HG03039 (cell line): ENCODE data around the gene NRXN2.
"Not testable (repeated sequence)": the region's sequence is repeated elsewhere in the genome, so short reads cannot be mapped to it uniquely, and the experiment has no call there.

Experiments
- ATAC-seq: cut with Tn5 transposase; IDR thresholded peaks from one replicate; pipeline ENCODE4 v1.9.1; 2021; ENCODE audit warnings: mild to moderate bottlenecking, moderate library complexity; ENCODE audit not compliant: unreplicated experiment

The NRXN2 gene

GRCh38 chr11:64608636-64609035 lies 114.4 kb downstream of the NRXN2 start:
- ATAC-seq = no peak

GRCh38 chr11:64608046-64608445 lies 115.0 kb downstream of the NRXN2 start:
- no peak for ATAC-seq

DNA sequence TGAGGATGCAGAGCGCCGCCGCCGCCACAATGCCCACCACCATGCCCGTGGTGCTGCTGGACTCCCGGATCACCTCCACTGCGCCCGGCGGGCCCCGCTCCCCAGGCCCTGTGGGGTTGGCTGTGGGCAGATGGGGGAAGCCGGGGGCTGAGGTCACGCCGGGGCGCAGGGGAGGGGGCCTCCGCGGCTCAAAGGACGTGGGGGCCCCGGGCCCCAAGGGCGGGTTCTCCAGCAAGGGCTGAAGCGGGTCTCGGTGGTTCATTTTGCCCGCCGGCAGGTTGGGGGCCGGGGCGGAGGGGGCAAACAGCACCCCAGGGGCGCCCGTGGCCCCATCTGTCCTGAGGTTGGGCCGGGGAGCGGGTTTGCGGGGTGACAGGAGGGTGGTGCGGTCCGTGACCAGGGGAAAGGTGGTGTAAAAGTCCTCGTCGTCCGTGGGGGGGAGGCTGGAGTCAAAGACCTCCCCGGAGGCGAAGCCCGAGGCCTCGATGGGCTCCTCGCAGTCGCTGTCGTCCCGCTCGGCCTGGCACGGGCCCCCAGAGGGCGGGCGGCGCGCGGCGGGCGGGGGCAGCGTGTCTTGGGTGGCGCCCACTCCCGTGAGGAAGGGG lies 115.5 kb downstream of the NRXN2 start:
- ATAC-seq = no peak

DNA sequence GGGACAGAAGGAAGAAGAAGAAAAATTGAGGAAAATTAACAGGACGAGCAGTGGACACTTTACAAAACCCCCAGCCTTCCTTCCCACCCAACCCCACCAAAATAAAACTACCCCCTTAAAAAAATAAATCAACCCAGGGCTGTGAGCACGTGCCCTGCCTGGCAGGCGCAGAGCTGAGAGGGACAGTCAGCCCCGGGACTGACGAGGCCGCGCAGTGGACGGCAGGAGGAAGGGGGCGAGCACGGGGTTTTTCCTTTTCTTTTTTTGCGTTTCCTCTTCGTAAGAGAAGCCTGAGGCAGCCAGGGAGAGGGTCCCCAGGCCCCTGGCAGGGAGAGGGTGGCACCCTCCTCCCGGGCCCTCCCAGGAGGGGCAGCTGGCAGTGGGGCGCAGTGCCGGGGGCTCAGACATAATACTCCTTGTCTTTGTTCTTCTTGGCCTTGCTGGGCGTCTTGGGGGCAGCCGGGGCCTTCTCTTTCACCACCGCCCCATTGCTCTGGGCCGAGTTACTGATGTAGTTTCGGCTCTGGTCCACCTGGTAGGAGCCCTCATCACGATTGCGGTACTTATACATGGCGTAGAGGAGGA lies 116.1 kb downstream of the NRXN2 start:
- no peak for ATAC-seq

GRCh38 chr11:64605656-64606585 lies 117.1 kb downstream of the NRXN2 start:
- ATAC-seq = no peak

GRCh38 chr11:64605244-64605560 lies 117.8 kb downstream of the NRXN2 start:
- ATAC-seq = no peak

GRCh38 chr11:64604458-64605243 lies 118.3 kb downstream of the NRXN2 start:
- ATAC-seq = no peak

GRCh38 chr11:64603411-64604110 lies 119.4 kb downstream of the NRXN2 start:
- ATAC-seq = no peak

DNA sequence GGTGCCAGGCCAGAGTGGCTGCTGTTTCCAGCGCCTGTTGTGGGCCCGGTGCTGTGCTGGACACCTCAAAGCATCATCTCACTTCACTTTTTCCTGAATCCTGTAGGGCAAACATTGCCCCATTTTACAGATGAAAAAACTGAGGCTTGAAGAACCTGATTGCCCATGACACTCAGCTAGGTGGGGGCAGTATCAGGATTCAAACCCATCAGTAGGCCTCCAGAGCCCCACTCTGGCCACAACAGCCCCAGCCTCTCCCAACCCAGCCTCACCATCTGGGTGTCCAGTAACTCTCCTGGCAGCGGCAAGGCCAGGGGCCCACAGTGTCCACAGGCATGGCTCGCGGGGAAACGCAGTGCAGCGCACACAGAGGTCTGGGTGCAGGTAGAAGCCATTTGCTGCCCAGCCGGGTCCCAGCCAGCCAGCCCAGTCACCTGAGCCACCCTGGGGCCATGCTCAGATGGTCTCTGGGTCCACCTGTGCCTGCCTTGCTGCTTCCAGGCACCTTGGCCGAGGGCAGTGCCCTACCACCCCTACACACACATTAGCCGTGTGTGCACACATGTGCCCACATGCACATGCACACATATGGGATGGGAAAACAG lies 120.4 kb downstream of the NRXN2 start:
- no peak for ATAC-seq

GRCh38 chr11:64601605-64602465 lies 121.2 kb downstream of the NRXN2 start:
- no peak for ATAC-seq

GRCh38 chr11:64600281-64600992 lies 122.6 kb downstream of the NRXN2 start:
- ATAC-seq = no peak

- no peak for ATAC-seq
These were observed 123.2 kb downstream of the NRXN2 start for GRCh38 chr11:64599698-64600211.

DNA sequence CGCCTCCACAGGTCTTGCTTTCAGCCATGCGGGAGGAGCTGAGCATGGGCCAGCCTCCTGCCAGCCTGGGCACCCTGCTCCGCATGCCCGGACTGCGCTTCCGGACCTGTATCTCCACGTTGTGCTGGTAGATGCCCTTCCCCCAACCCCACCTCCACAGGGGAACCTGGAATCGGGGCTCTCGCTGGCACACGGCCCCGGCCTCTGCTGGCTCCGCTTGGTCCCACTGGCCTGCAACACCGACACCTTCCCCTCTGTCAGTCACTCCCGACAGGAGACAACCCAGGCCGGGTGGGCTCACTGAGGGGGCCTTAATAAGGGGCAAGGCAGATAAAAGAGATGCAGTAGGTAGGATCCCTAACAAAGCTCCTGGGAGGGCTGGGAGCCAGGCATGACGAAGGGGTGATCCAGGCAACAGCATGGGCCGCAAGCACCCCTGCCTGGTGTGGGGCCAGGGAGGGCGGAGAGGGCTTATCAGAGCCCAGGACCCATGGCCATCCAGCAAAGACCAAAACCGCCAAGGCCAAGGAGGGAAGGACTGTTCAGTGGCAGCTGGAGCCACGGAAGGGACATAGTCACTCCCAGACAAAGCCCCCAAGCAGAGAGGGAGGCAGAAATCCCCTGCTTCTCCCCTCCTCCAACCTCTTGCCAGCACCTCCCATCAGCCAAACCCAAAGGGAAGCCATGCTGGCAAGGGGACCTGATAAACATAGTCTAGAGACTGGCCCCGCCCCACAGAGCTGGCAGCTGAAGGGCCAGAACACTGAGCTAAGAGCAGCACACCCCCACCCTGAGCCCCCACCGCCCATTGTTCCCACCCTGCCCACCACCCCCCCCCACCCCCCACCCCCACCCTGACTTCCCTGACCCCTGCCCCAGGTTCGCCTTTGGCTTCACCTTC lies 124.0 kb downstream of the NRXN2 start:
- ATAC-seq = no peak

GRCh38 chr11:64598106-64598796 lies 124.7 kb downstream of the NRXN2 start:
- ATAC-seq = no peak

- ATAC-seq = no peak
These were observed 125.3 kb downstream of the NRXN2 start for GRCh38 chr11:64597671-64598101.

- not testable (repeated sequence) for ATAC-seq
These were observed 127.1 kb downstream of the NRXN2 start for GRCh38 chr11:64595922-64596321.
